AG10803 (cell line): ENCODE results near the gene DDX18.
"Not testable (repeated sequence)": the region's sequence is repeated elsewhere in the genome, so short reads cannot be mapped to it uniquely, and the experiment has no call there.

ENCODE experiments used
- DNase-seq: peaks from one replicate; pipeline ENCODE4 v3.0.0; 2010; ENCODE audit warnings: low read depth
- H3K4me3 ChIP-seq: 2 replicates; pipeline ENCODE4 v1.5.1; 2011; ENCODE audit warnings: mild to moderate bottlenecking, low read length, control low read depth
- TF ChIP-seq, protein P1 (sequence below): conservative IDR thresholded peaks from 2 replicates; pipeline ENCODE4 v1.5.1; 2011; ENCODE audit warnings: mild to moderate bottlenecking, low read length, control low read depth, inconsistent platforms

Gene DDX18

DNA sequence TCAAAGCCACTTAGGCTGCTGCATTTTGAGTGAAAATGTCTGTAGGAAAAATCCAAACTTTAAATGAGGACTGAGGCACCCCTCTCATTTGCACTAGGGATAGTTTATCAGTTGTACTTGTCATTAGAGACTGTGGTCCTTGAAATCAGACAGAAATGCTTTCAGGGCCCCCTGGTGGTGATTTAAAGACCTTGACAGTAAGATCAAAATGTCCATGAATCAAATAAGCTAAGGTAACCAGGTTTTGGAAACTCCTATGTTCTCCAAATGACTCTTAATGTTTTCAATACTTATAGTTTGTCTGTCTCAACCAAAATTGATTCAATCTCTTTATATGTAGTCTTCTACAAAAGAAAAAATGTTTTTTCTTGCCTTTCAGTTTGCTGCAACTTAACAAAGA lies 28.8 kb upstream of the DDX18 start:
- DNase-seq = peak; percentile 49
- TF ChIP-seq, protein P1, sequence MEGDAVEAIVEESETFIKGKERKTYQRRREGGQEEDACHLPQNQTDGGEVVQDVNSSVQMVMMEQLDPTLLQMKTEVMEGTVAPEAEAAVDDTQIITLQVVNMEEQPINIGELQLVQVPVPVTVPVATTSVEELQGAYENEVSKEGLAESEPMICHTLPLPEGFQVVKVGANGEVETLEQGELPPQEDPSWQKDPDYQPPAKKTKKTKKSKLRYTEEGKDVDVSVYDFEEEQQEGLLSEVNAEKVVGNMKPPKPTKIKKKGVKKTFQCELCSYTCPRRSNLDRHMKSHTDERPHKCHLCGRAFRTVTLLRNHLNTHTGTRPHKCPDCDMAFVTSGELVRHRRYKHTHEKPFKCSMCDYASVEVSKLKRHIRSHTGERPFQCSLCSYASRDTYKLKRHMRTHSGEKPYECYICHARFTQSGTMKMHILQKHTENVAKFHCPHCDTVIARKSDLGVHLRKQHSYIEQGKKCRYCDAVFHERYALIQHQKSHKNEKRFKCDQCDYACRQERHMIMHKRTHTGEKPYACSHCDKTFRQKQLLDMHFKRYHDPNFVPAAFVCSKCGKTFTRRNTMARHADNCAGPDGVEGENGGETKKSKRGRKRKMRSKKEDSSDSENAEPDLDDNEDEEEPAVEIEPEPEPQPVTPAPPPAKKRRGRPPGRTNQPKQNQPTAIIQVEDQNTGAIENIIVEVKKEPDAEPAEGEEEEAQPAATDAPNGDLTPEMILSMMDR = peak; percentile 69
- no peak overlapping the region for H3K4me3 ChIP-seq

DNA sequence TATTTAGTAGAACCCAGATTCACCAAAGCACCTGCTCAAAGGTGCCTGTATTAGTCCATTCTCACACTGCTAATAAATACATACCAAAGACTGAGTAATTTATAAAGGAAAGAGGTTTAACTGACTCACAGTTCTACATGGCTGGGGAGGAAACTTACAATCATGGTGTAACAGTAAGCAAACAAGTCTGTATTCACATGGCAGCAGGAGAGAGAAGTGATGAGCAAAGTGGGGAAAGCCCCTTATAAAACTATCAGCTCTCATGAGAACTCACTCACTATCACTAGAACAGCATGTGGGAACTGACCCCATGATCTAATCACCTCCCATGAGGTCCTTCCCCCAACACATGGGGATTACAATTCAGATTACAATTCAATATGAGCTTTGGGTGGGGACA lies 28.0 kb upstream of the DDX18 start:
- H3K4me3 ChIP-seq = no peak overlapping the region
- no peak for DNase-seq
- TF ChIP-seq, protein P1 = no peak

DNA sequence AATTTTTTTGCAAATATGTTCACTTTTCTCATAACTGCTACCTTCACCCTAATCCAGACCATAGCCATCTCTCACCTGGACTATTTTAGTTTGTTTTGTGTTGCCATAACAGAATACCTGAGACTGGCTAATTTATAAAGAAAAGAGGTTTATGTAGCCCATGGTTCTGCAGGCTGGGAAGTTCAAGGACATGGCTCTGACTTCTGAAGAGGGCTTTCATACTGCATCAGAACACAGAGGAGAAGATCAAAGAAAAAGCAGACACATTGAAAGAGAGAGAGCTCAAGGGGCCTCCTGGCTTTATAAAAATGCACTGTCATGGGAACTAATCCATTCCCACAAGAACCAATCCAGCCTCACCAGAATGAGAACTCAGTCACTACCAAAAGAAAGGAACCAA lies 25.0 kb upstream of the DDX18 start:
- DNase-seq = no peak
- TF ChIP-seq, protein P1 = no peak
- H3K4me3 ChIP-seq = no peak overlapping the region

DNA sequence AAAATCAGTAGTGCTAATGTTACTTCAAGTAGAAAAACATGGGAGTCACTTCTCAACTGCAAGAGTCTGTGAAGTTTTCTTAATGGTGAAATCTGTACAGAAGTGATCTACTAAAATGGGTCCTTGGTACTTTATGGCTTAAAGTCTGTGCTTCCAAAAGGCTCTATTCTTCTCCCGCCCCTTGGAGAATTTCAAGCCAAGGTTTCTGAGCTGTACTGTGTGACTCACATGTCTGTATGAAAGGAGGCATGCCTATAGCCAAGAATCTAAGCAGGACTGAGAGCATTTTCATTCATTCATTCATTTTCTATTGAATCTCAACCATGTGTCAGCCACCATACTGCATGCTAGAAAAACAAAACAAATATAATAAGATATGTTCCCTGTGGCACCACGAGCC lies 19.8 kb upstream of the DDX18 start:
- no peak overlapping the region for H3K4me3 ChIP-seq
- peak; percentile 33 for DNase-seq
- TF ChIP-seq, protein P1 = no peak

DNA sequence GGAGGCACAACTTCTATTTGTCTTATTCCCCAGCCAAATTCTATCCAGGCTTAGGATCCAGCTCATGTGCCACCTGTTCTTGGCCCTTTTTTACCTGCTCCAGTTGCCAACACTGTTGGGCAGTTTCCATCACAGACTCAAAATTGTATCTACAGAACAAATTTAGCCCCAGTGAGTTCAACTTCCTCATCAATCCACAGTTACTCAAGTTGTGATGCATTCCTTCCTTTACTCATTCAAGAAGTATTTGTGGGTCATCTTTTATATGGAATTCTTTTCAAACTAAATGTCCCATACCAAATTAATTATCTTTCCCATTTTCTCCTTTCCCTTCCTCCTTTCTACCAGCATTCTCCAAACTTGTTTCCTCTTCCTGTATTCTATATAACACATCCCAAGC lies 12.7 kb upstream of the DDX18 start:
- peak; percentile 74 for DNase-seq
- H3K4me3 ChIP-seq = no peak overlapping the region
- TF ChIP-seq, protein P1 = no peak

DNA sequence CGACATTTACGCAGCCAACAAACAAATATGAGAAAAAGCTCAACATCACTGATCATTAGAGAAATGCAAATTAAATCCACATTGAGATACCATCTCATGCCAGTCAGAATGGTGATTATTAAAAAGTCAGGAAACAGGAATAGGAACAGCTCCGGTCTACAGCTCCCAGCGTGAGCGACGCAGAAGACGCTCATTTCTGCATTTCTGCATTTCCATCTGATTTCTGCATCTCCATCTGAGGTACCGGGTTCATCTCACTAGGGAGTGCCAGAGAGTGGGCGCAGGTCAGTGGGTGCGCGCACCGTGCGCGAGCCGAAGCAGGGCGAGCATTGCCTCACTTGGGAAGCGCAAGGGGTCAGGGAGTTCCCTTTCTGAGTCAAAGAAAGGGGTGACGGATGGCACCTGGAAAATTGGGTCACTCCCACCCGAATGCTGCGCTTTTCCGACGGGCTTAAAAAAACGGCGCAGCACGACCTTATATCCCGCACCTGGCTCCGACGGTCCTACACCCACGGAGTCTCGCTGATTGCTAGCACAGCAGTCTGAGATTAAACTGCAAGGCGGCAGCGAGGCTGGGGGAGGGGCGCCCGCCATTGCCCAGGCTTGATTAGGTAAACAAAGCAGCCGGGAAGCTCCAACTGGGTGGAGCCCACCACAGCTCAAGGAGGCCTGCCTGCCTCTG lies 10.7 kb upstream of the DDX18 start:
- not testable (repeated sequence) for DNase-seq
- peak overlapping the region; percentile 26 for H3K4me3 ChIP-seq

DNA sequence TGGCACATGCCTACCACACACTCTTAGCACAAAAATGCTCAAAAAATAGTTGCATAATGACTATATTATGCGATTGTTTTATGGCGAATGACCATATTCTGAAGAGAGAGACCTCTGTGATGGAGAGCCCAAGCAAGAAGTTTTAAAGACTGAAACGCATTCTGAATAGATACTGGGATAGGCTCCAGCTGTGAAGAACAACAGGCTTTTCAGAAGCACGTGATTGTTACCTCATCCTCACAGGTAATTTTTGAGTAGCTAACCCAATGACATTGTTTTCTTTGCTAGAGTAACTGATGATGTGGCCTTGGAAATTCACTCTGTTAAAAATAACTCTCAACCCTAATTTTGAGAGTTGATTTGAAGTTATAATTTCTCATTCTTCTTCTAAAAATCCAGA lies 2.0 kb upstream of the DDX18 start:
- DNase-seq = no peak
- H3K4me3 ChIP-seq = no peak overlapping the region
- TF ChIP-seq, protein P1 = no peak
